HCT116 (cell line): Measurements from ENCODE around the gene HHAT. TPM values are rescaled to one million over a fixed set of nuclear protein-coding genes. Genes with fewer than 3 reads are reported as not detected.

ENCODE experiments used
- ATAC-seq: fragments of 200-7000 bp; cut with Tn5 transposase; 2 replicates; pipeline ENCODE4 v1.9.1; 2020; ENCODE audit warnings: mild to moderate bottlenecking, moderate library complexity
- BruUV-seq: library from RNA; stranded (reverse); fragments of 400-500 nt; replicated peaks from 2 replicates; lab custom pipeline; 2021; lab: Mats Ljungman, UMichigan
- CTCF ChIA-PET: fragments of 300-600 bp; sonication (Branson Sonifier 250); formaldehyde crosslinking; loops from one replicate; lab custom pipeline; 2021; ENCODE audit warnings: antibody characterized with exemption; lab: Charles Lee
- POLR2A ChIA-PET: fragments of 300-600, 350-600 bp; sonication (Branson Sonifier 250); formaldehyde crosslinking; loops from one replicate; lab custom pipeline; 2021; ENCODE audit warnings: antibody characterized with exemption; lab: Charles Lee
- RAD21 ChIA-PET, 2 experiments: fragments of 300-600 bp; sonication (Branson Sonifier 250); formaldehyde crosslinking; loops; one replicate each; lab custom pipeline; 2023; ENCODE audit warnings: low total read pairs in 2 of 2; ENCODE audit not compliant: uncharacterized antibody in 2 of 2, unreplicated experiment in 2 of 2, low non-redundant PET in 1 of 2; lab: Charles Lee
- DNase-seq: peaks from one replicate; pipeline ENCODE4 v3.0.0-alpha.2; 2010; ENCODE audit warnings: low read depth, low spot score
- H2AFZ ChIP-seq: fragments of 200-600 bp; shearing (Covaris generic), sonication (generic); 2 replicates; pipeline ENCODE4 v1.6.1; 2017; ENCODE audit warnings: low read depth, mixed run types, mixed read lengths, antibody characterized with exemption, low read length; ENCODE audit not compliant: poor library complexity, severe bottlenecking
- H3K27ac ChIP-seq: 2 replicates; pipeline ENCODE4 v1.5.1; 2012; ENCODE audit warnings: low read depth, low read length
- H3K27me3 ChIP-seq: fragments of 200-600 bp; sonication (generic); 2 replicates; pipeline ENCODE4 v1.6.1; 2016; ENCODE audit warnings: mixed run types, low read length, mixed read lengths; ENCODE audit not compliant: insufficient read depth
- H3K36me3 ChIP-seq, 2 experiments: fragments of 200-500 bp in 1 of 2; fragments of 200-600 bp in 1 of 2; sonication (Bioruptor generic) in 1 of 2; sonication (generic) in 1 of 2; 2 replicates each; pipeline versions ENCODE4 v1.5.1 to v1.6.1; 2014 to 2016; ENCODE audit warnings: low read length in 2 of 2, inconsistent platforms in 1 of 2, mixed read lengths in 1 of 2, mixed run types in 1 of 2; ENCODE audit not compliant: insufficient read depth in 2 of 2, control insufficient read depth in 1 of 2
- H3K4me1 ChIP-seq, 2 experiments: fragments of 200-600 bp in 1 of 2; sonication (generic) in 1 of 2; 2 replicates each; pipeline versions ENCODE4 v1.5.1 to v1.6.1; 2012 to 2017; ENCODE audit warnings: low read length in 2 of 2, inconsistent platforms in 1 of 2, mild to moderate bottlenecking in 1 of 2, mixed read lengths in 1 of 2, mixed run types in 1 of 2, moderate library complexity in 1 of 2; ENCODE audit not compliant: insufficient read depth in 2 of 2, control insufficient read depth in 1 of 2
- H3K4me2 ChIP-seq: fragments of 200-600 bp; sonication (generic); 2 replicates; pipeline ENCODE4 v1.6.1; 2017; ENCODE audit warnings: mixed run types, low read length, mixed read lengths
- H3K4me3 ChIP-seq, 2 experiments: fragments of 200-600 bp in 1 of 2; sonication (generic) in 1 of 2; replicated peaks in 1 of 2; 2 replicates each; pipeline ENCODE4 v1.5.1; 2011 to 2016; ENCODE audit warnings: low read length in 2 of 2, control low read depth in 1 of 2, low read depth in 1 of 2, mild to moderate bottlenecking in 1 of 2, mixed read lengths in 1 of 2, mixed run types in 1 of 2
- H3K79me2 ChIP-seq: fragments of 200-600 bp; sonication (generic); 2 replicates; pipeline ENCODE4 v1.6.1; 2017; ENCODE audit warnings: mild to moderate bottlenecking, mixed run types, low read length, moderate library complexity, mixed read lengths; ENCODE audit not compliant: insufficient read depth
- H3K9ac ChIP-seq: fragments of 200-600 bp; sonication (generic); 2 replicates; pipeline ENCODE4 v1.6.1; 2016; ENCODE audit warnings: low read length, mixed read lengths
- H3K9me2 ChIP-seq: fragments of 200-600 bp; sonication (generic), shearing (Covaris generic); 2 replicates; pipeline ENCODE4 v1.6.1; 2017; ENCODE audit warnings: mixed run types, mild to moderate bottlenecking, moderate library complexity; ENCODE audit not compliant: insufficient read depth
- H3K9me3 ChIP-seq, 2 experiments: fragments of 200-500 bp in 1 of 2; fragments of 200-600 bp in 1 of 2; sonication (Bioruptor generic) in 1 of 2; sonication (generic) in 1 of 2; 2 replicates each; pipeline ENCODE4 v1.6.1; 2014 to 2017; ENCODE audit warnings: low read length in 2 of 2, mixed read lengths in 2 of 2, inconsistent platforms in 1 of 2, low read depth in 1 of 2, mild to moderate bottlenecking in 1 of 2, mixed run types in 1 of 2, moderate library complexity in 1 of 2; ENCODE audit not compliant: control insufficient read depth in 1 of 2, insufficient read depth in 1 of 2
- H4K20me1 ChIP-seq: fragments of 200-600 bp; sonication (generic), shearing (Covaris generic); 2 replicates; pipeline ENCODE4 v1.6.1; 2017; ENCODE audit warnings: mixed run types, mild to moderate bottlenecking, moderate library complexity; ENCODE audit not compliant: insufficient read depth
- CTCF ChIP-seq, 3 experiments: fragments of 200-600 bp in 1 of 3; sonication (generic) in 1 of 3; IDR thresholded peaks in 2 of 3; conservative IDR thresholded peaks in 1 of 3; 2 replicates each; pipeline ENCODE4 v1.5.1; 2012 to 2017; ENCODE audit warnings: low read depth in 2 of 3, low read length in 2 of 3, antibody characterized with exemption in 1 of 3, borderline replicate concordance in 1 of 3, control low read depth in 1 of 3, mild to moderate bottlenecking in 1 of 3, mixed read lengths in 1 of 3, mixed run types in 1 of 3, moderate library complexity in 1 of 3; ENCODE audit not compliant: insufficient read depth in 1 of 3
- EGR1 ChIP-seq: IDR thresholded peaks from 2 replicates; pipeline ENCODE4 v1.6.1; 2012; ENCODE audit warnings: low read depth
- EZH2 ChIP-seq: fragments of 200-600 bp; sonication (generic); IDR thresholded peaks from 2 replicates; pipeline ENCODE4 v1.6.1; 2017; ENCODE audit warnings: antibody characterized with exemption, mixed run types
- FOSL1 ChIP-seq: IDR thresholded peaks from 2 replicates; pipeline ENCODE4 v1.6.1; 2012; ENCODE audit warnings: low read depth
- ZFX ChIP-seq: fragments of 450-650 bp; IDR thresholded peaks from 2 replicates; pipeline ENCODE4 v1.6.1; 2017
- intact Hi-C: fragments of 100-400 bp; cut with micrococcal nuclease; formaldehyde crosslinking; loops from 2 replicates; pipeline ENCODE4 v1.10.0; 2022
- total RNA-seq: library from RNA; stranded (reverse); gene quantifications from one replicate; pipeline ENCODE4 v1.2.1, GENCODE V29; 2021; ENCODE audit not compliant: unreplicated experiment
- TF ChIP-seq, protein P1 (sequence below): IDR thresholded peaks from 2 replicates; pipeline ENCODE4 v1.6.1; 2011; ENCODE audit warnings: mild to moderate bottlenecking, low read length, moderate library complexity; ENCODE audit not compliant: insufficient replicate concordance; ENCODE audit errors: extremely low read depth

The HHAT gene
- total RNA-seq, 1 experiment from 2014 or later, result 2.7 TPM

- no TSS peak for BruUV-seq
Measured at GRCh38 chr1:210396541-210396940, 67.8 kb downstream of the HHAT start.

More at GRCh38 chr1:210396541-210396940, 67.8 kb downstream of the HHAT start:
- H3K4me2 ChIP-seq, result no peak overlapping the region
- no peaks in the 10 kb centered on the region for H3K36me3 ChIP-seq
- ChIA-PET CTCF (no interaction called here), RAD21 (no interaction called here), POLR2A (no interaction called here)
- ATAC-seq, result no peak
- H4K20me1 ChIP-seq, result no peaks in the 10 kb centered on the region
- H3K27ac ChIP-seq, result no peak overlapping the region
- H2AFZ ChIP-seq, result no peak overlapping the region
- H3K27me3 ChIP-seq, result no peaks in the 10 kb centered on the region
- H3K4me1 ChIP-seq, result peaks cover 8 to 22% of the 10 kb centered on the region in 2 experiments; a peak in 3 of 4 replicates
- no peak overlapping the region for H3K9ac ChIP-seq
- intact Hi-C loops, result no loop called here
- H3K4me3 ChIP-seq, result no peak overlapping the region
- H3K9me3 ChIP-seq, result no peaks in the 10 kb centered on the region
- H3K79me2 ChIP-seq, result no peaks in the 10 kb centered on the region
- TF ChIP-seq, protein P1, sequence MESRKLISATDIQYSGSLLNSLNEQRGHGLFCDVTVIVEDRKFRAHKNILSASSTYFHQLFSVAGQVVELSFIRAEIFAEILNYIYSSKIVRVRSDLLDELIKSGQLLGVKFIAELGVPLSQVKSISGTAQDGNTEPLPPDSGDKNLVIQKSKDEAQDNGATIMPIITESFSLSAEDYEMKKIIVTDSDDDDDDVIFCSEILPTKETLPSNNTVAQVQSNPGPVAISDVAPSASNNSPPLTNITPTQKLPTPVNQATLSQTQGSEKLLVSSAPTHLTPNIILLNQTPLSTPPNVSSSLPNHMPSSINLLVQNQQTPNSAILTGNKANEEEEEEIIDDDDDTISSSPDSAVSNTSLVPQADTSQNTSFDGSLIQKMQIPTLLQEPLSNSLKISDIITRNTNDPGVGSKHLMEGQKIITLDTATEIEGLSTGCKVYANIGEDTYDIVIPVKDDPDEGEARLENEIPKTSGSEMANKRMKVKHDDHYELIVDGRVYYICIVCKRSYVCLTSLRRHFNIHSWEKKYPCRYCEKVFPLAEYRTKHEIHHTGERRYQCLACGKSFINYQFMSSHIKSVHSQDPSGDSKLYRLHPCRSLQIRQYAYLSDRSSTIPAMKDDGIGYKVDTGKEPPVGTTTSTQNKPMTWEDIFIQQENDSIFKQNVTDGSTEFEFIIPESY, result no peak
- no peak for TF ChIP-seq EGR1
- no peak for TF ChIP-seq CTCF (IDR thresholded peaks at IDR 0.05 in 2 of 3, conservative IDR thresholded peaks at IDR 0.05 in 1 of 3; ENCODE audit: borderline replicate concordance in 1 of 3, insufficient read depth in 1 of 3, low read depth in 2 of 3, low read length in 2 of 3)
- no peak for TF ChIP-seq ZFX
- no peak for TF ChIP-seq FOSL1
- TF ChIP-seq EZH2, result no peak
- TF ChIP-seq, all 23 proteins: peak for 0
- no peak for DNase-seq
- H3K9me2 ChIP-seq, result no peaks in the 10 kb centered on the region
